Measurements from ENCODE around the gene CA5A.
"Not testable (repeated sequence)": the region's sequence is repeated elsewhere in the genome, so short reads cannot be mapped to it uniquely, and the experiment has no call there.

CA5A gene

DNA sequence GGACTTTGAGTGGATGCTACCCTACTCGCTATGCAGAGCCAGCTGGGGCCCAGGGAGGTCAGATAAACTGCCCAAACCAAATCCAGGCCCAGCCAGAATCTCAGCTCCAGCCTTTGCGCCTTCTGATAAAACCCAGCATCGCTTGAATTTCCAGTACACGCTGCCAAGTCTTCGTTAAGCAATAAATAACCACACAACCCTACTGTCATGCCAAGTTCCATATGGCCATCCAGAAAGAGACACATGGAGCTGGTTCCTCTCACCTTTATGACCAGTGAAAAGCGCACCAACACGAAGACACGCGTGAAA lies 73.0 kb downstream of the CA5A start:
- not testable (repeated sequence) for DNase-seq

DNA sequence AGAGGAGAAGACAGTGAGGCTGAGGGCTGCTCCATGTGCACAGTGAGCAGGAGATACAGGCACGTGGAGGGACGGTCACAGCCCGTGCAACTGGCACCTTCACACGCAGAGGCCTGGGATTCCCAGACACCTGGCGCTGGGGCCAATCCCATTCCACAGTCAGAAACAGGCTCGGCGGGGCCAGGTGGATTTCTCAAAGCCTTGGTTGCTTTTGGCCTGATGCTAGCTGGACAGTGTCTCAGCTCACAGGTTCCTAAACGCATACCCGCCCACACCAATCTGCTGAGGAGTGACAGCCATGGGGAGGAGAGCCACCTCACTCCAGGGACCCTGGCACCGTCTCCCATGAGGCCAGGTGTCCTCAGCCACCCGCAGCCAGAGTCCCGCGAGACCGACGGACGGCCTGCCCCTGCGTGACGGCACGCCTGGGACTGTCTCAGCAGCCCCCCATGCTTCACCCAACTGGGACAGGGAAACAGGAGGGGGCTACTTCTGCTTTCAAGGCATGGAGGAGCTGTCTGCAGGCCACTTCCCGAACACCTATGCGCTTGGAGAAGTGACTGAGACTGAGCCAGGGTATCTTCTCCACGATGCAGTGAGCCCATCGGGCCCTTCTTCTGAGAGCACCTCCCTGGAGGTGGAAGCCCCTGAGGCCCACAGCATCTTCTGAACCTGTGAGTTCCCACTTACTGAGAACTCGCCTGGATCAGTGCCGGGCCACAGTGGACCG lies 73.6 kb downstream of the CA5A start:
- DNase-seq: not testable (repeated sequence)

- DNase-seq: not testable (repeated sequence)
These were observed 74.8 kb downstream of the CA5A start for GRCh38 chr16:87861300-87862099.

GRCh38 chr16:87860553-87861299 lies 75.6 kb downstream of the CA5A start:
- DNase-seq: no peak

DNA sequence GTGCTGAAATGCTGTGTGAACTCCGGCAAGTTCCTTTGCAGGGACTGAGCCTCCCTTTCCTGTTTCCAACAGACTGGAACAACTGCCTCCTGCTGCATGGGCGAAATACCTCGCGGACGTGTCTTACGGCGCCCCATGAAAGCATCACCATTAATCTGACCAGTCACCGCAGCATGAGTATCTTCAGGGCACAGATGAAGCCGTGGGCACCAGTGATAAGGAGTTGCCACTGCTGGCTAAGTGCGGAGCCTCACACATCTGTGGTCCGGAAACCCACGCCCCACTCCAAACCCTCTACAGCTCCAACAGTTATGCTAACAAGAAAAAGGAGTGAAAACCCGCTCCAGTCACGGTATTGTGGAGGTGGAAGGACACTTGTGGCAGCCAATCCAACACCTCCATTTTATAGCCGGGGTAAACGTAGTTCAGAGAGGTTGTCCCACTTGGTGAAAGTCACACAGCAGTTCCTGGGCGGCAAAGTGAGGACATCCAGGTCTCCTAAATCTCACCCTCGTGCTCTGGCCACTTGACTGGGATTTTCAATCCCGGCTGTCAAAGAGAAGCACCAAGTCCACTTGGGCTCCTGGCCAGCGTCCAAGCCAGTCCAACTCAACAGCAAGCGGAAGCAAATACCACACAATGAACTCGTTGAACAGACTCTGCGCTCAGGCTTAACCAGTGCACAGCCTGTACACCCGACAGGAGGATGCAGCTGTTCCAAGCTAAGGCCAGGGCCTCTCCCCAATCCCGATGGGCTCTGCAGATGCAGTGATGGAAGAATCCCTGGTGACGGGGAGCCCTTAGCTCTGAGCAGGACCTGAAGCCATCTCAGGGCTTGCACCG lies 78.0 kb downstream of the CA5A start:
- not testable (repeated sequence) for DNase-seq

GRCh38 chr16:87856791-87857228 lies 79.5 kb downstream of the CA5A start:
- no peak for DNase-seq

GRCh38 chr16:87855852-87856715 lies 80.2 kb downstream of the CA5A start:
- DNase-seq: no peak

DNA sequence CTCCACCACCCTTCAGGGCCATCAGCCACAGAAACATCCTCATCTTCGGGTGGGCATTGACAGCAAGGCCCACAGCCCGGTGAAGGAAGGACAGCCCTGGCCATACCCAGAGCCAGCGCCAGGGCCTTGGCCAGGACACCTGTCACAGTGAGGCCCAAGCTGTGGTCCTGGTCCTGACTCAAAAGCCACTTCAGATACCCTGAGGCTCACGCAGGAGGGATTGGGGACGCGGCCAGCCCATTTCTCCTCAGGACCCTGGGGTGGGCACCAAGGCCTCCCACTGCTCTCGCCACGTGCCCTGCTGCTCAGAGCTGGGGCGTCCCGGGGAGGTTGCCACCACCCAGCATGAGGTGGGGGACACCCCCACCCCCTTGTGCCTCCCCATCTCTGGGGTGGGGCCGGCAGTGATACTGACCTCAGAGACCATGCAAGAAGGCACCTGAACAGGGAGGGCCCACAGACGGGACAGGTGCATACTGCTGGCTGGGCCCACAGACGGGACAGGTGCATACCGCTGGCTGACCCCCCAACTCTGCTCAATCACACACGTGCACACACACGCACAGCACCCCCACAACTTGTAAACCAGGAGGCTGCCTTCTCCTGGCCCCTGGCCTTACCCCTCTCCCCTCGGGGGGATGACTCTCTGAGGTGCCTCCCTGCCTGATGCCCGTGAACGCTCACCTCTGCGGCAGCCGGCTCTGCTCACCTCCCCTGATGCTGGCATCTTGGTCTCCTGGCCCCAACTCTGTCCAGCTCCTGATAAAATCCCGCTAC lies 81.2 kb downstream of the CA5A start:
- no peak for DNase-seq

GRCh38 chr16:87854053-87854906 lies 82.0 kb downstream of the CA5A start:
- DNase-seq: no peak

DNA sequence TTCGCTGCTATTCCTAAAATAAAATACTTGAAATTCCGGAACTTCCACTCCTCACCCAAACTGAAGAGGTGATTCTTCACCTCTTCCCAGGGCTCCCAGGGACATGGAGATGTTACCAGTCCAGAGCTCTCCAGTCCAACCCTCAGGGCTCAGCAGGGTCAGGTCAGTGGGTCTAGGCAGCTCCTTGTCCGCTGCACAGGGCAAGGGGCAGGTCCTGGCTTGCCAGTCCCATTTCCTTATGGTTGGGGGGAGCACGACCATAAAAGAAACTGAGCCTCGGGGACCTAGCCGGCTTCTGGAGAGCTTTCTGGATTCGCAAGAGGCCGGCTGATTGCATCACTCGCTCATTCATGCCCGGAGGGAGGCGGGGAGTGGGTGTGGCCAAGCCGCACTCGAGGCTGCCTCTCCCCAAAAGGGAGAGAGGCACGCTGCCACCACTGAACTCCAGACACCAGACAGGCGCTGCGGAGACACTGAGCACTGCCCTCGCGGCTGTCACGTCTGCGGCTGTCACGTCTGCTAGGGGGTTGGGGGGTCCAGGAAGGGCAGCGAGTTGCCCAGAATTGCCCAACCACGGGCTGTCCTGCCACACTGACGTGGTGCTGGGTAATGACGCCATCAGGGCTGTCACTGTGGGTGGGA lies 82.8 kb downstream of the CA5A start:
- DNase-seq: no peak

GRCh38 chr16:87851601-87852000 lies 84.7 kb downstream of the CA5A start:
- DNase-seq: no peak

DNA sequence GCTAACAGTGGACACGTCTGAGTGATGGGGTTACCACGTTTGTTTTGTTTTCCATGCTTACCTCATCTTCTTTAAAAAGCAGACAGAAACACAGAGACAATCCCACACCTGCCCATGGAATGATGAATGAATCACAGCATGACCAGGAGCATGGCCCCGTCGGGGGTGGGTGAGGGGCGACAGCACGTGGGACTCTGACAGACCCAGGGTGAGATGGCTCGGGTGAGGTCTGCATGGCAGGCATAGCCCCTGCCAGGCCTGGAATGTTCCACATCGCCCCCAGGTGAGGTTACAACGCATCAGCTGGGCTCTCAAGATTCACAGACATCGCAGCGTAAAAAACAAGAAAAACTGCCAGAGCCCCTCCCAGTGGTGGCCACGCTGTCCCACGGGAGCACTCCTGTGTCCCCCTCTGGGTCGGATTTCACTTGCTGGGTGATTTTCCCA lies 85.2 kb downstream of the CA5A start:
- no peak for DNase-seq

DNA sequence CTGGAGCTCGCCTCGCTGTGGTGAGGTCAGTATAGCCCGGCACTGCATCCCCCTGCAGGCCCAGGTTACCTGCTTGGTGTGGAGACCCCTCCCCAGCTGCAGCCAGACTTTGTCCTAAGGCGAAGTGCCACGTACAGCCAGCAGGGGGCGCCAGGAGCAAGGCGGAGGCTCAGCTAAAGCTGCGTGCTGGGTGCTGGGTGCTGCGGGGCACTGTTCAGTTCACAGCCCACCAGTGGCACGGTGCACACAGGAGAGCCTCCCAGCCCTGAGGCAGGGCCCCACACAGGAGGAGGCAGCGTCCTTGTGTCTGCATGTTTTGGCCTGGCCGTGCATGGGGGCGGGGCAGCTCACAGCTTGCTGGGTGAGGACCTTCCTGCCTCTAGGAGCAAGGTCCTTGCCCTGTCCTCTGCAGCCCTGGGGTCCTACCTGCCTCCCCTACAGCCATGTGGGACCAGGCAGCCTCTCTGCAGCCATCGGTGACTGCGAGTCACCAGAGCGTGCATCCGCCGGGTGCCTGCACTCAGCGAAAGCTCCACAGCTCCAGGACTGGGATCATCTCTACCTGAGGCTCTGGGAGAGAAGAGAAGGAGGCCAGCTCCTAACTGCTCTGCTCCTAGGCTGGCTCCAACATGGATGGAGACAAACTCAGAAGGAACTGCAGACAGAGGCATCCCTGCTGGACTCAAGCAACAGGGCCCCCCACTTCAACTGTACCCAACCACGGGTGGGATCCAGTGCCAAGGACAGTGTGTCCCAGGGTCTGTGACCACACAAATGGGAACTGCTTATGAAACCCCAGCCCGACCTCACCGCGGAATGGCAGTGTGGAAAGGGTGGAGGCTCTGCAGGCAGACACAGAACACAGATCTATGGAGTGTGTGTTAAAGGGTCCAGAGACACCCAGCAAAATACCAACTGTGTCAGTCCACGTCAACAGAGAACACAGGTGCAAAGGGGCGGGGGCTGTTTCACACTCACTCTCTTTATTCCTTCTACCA lies 86.0 kb downstream of the CA5A start:
- no peak for DNase-seq

DNA sequence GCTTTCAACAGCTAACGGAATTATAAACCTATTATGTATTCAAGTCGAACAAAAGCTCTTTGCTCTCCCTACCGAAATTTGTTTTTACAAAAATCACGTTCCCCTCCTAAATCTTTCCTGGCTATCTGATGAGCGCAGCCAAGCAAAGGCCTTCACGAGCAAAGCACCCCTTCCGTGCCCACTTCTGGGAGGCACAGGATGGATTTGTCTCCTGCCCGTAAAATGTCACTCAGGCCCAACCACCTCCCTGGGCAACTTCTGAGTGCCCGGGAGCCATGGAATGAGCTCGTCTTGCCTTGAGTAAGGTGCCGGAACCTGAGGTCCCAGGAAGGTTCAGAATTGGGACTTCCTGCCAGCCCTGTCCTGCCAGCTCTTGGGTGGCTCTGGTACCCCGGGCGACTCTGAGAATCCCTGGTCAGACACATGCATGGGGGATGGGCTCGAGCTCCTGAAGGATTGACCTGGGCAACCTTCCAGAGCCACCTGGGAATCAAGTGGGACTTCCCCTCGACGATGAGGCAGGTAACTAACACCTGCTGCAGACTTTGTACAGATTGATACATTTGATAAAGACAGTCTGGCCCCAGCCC lies 86.8 kb downstream of the CA5A start:
- no peak for DNase-seq

GRCh38 chr16:87848676-87849345 lies 87.5 kb downstream of the CA5A start:
- DNase-seq: no peak

GRCh38 chr16:87847785-87848675 lies 88.3 kb downstream of the CA5A start:
- DNase-seq: no peak
